Body of pancreas (tissue), 4 donors: ENCODE results near the gene NFX1.

Experiments used
- POLR2A ChIP-seq, 3 donors: fragments of 450-650 bp; IDR thresholded peaks; one replicate each; pipeline ENCODE4 v1.6.1; 2016; ENCODE audit warnings: antibody characterized with exemption in 3 of 3, mild to moderate bottlenecking in 2 of 3
- TF ChIP-seq, protein P1 (sequence below), 7 experiments: fragments of 450-650 bp in 4 of 7; fragments of 200-600 bp in 3 of 7; sonication (generic) in 3 of 7; IDR thresholded peaks; one replicate each; pipeline ENCODE4 v1.5.1; 2016 to 2019; ENCODE audit warnings: antibody characterized with exemption in 7 of 7

- TF ChIP-seq, protein P1, sequence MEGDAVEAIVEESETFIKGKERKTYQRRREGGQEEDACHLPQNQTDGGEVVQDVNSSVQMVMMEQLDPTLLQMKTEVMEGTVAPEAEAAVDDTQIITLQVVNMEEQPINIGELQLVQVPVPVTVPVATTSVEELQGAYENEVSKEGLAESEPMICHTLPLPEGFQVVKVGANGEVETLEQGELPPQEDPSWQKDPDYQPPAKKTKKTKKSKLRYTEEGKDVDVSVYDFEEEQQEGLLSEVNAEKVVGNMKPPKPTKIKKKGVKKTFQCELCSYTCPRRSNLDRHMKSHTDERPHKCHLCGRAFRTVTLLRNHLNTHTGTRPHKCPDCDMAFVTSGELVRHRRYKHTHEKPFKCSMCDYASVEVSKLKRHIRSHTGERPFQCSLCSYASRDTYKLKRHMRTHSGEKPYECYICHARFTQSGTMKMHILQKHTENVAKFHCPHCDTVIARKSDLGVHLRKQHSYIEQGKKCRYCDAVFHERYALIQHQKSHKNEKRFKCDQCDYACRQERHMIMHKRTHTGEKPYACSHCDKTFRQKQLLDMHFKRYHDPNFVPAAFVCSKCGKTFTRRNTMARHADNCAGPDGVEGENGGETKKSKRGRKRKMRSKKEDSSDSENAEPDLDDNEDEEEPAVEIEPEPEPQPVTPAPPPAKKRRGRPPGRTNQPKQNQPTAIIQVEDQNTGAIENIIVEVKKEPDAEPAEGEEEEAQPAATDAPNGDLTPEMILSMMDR (IDR thresholded peaks at IDR 0.05) = no peak
- no peak for TF ChIP-seq POLR2A (IDR thresholded peaks at IDR 0.05)
Observed at GRCh38 chr9:33297432-33297831, 7.1 kb downstream of the NFX1 start.
